Articular chondrocyte of knee joint (primary cell): ENCODE data around the gene CTAGE1. TPM values are rescaled to one million over a fixed set of nuclear protein-coding genes. Genes with fewer than 3 reads are reported as not detected.

Experiments used
- total RNA-seq: library from RNA; depleted of rRNA; stranded (reverse); fragments of >200 nt; gene quantifications from 2 replicates; pipeline ENCODE4 v1.2.3, GENCODE V29; 2012

The CTAGE1 gene
- not detected in 2 replicates for total RNA-seq

DNA sequence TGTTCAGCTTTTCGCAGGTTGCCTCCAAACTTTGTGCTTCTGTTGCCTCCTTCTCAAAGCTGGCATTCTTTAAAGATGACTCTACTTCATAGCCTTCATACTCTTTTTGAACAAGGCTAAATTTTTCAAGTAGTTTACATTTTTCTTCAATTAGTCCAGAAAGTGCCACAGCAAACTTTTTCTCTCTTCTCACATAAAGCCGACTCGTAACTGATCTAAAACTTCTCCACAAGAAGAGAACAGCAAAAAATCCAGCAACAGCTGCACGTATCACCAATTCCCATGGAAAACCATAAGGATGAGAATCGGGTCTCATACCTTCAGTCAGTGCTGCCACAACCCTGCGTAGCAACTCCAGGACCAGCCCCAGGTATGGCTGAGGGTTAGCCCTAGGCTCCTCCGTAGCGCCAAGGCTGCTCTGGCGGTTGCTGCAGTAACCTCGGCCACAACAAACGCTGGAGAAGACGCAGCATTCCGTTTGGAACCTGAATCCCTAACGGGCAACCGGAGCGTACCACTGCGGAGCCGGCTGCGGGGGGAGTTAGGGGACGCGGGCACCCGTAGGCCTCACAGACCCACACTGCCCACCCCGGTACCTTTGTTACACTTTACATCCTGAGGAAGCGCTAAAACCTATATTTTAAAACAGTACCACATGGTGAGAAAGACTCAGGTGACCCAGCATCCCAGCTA is at the start of gene CTAGE1:
TSS of gene CTAGE1 (minus strand) at position 420 of the 693 bp plus-strand sequence. CDS start at position 316, 104 bp downstream.

Other genes starting within 250 kb of the CTAGE1 start
- gene GATA6, start 248.3 kb downstream of the CTAGE1 start, total RNA-seq: 1.4 and 2.3 TPM in 2 replicates